GM23338 (cell line): ENCODE results near the gene CHST15. TPM values are rescaled to one million over a fixed set of nuclear protein-coding genes. Genes with fewer than 3 reads are reported as not detected.

Experiments
- ATAC-seq: fragments of 200-7000 bp; cut with Tn5 transposase; 3 replicates; pipeline ENCODE4 v1.9.1; 2020
- DNase-seq: peaks from one replicate; pipeline ENCODE4 v3.0.0-alpha.2; 2015; ENCODE audit warnings: low spot score
- H2AFZ ChIP-seq: fragments of 200-600 bp; sonication (generic); 2 replicates; pipeline ENCODE4 v1.8.0; 2016; ENCODE audit warnings: antibody characterized with exemption, mild to moderate bottlenecking, moderate library complexity
- H3F3A ChIP-seq: fragments of 200-600 bp; sonication (generic); replicated peaks from 2 replicates; pipeline ENCODE4 v1.8.0; 2017; ENCODE audit warnings: antibody characterized with exemption, mixed run types, low read depth
- H3K27ac ChIP-seq: fragments of 200-600 bp; sonication (generic); 2 replicates; pipeline ENCODE4 v1.6.1; 2016; ENCODE audit warnings: low read depth
- H3K27me3 ChIP-seq: fragments of 200-600 bp; sonication (generic); 2 replicates; pipeline ENCODE4 v1.8.0; 2016; ENCODE audit warnings: mild to moderate bottlenecking, mixed run types, moderate library complexity; ENCODE audit not compliant: insufficient read depth
- H3K36me3 ChIP-seq: fragments of 200-600 bp; sonication (generic); 2 replicates; pipeline ENCODE4 v1.8.0; 2016; ENCODE audit warnings: mild to moderate bottlenecking; ENCODE audit not compliant: insufficient read depth
- H3K4me1 ChIP-seq: fragments of 200-600 bp; sonication (generic); 2 replicates; pipeline ENCODE4 v1.8.0; 2016; ENCODE audit warnings: mild to moderate bottlenecking, moderate library complexity; ENCODE audit not compliant: insufficient read depth
- H3K4me2 ChIP-seq: fragments of 200-600 bp; sonication (generic); 2 replicates; pipeline ENCODE4 v1.7.1; 2017; ENCODE audit warnings: mixed run types
- H3K4me3 ChIP-seq: fragments of 200-600 bp; sonication (generic); 2 replicates; pipeline ENCODE4 v1.6.1; 2016; ENCODE audit warnings: mixed run types
- H3K79me2 ChIP-seq: fragments of 200-600 bp; sonication (generic); replicated peaks from 2 replicates; pipeline ENCODE4 v1.8.0; 2017; ENCODE audit warnings: mild to moderate bottlenecking; ENCODE audit not compliant: insufficient read depth
- H3K9me2 ChIP-seq: fragments of 200-600 bp; sonication (generic); 2 replicates; pipeline ENCODE4 v1.8.0; 2017; ENCODE audit not compliant: insufficient read depth
- H4K20me1 ChIP-seq: fragments of 200-600 bp; sonication (generic); replicated peaks from 2 replicates; pipeline ENCODE4 v1.8.0; 2017; ENCODE audit warnings: mild to moderate bottlenecking; ENCODE audit not compliant: insufficient read depth
- H3K27ac Mint-ChIP-seq: 2 replicates; pipeline ENCODE4 v1.8.0; 2020; ENCODE audit warnings: inconsistent platforms, mild to moderate bottlenecking, moderate library complexity, mixed read lengths
- H3K27me3 Mint-ChIP-seq: 3 replicates; pipeline ENCODE4 v1.8.0; 2022; ENCODE audit warnings: low read depth, mild to moderate bottlenecking, moderate library complexity, mixed read lengths, inconsistent platforms; ENCODE audit not compliant: insufficient read depth, poor library complexity
- H3K36me3 Mint-ChIP-seq: 3 replicates; pipeline ENCODE4 v1.8.0; 2021; ENCODE audit warnings: low read depth, mild to moderate bottlenecking, inconsistent platforms, moderate library complexity, mixed read lengths
- H3K4me1 Mint-ChIP-seq: 3 replicates; pipeline ENCODE4 v1.8.0; 2020; ENCODE audit warnings: mild to moderate bottlenecking, inconsistent platforms, mixed read lengths
- H3K4me3 Mint-ChIP-seq: 3 replicates; pipeline ENCODE4 v1.8.0; 2021; ENCODE audit warnings: moderate library complexity, mild to moderate bottlenecking, inconsistent platforms, mixed read lengths
- H3K9me3 Mint-ChIP-seq: 3 replicates; pipeline ENCODE4 v1.8.0; 2020; ENCODE audit warnings: moderate library complexity, mild to moderate bottlenecking, inconsistent platforms, mixed read lengths
- CREB1 ChIP-seq: fragments of 250-450 bp; sonication (Bioruptor Pico); IDR thresholded peaks from 2 replicates; pipeline ENCODE4 v1.5.0; 2020; ENCODE audit warnings: low read depth, mild to moderate bottlenecking, moderate library complexity
- EZH2 ChIP-seq: fragments of 200-600 bp; sonication (generic); IDR thresholded peaks from one replicate; pipeline ENCODE4 v1.8.0; 2017; ENCODE audit warnings: antibody characterized with exemption, mild to moderate bottlenecking, low read depth; ENCODE audit not compliant: unreplicated experiment
- JUNB ChIP-seq: IDR thresholded peaks from one replicate; pipeline ENCODE4 v1.6.1; 2016; ENCODE audit warnings: antibody characterized with exemption; ENCODE audit not compliant: unreplicated experiment
- NANOG ChIP-seq: IDR thresholded peaks from 2 replicates; pipeline ENCODE4 v1.6.1; 2016; ENCODE audit warnings: antibody characterized with exemption, borderline replicate concordance
- ZNF331 ChIP-seq: fragments of 250-450 bp; sonication (Bioruptor Pico); IDR thresholded peaks from 2 replicates; pipeline ENCODE4 v1.5.0; 2020; ENCODE audit warnings: low read depth, mild to moderate bottlenecking, moderate library complexity
- polyA plus RNA-seq: library from polyadenylated mRNA; unstranded; fragments of >200 nt; fragmentation: Nextera tagmentation; extraction: Ambion mirVana; gene quantifications from 2 replicates; pipeline ENCODE4 v1.2.1, GENCODE V29; 2016
- total RNA-seq: library from RNA; depleted of rRNA; stranded (reverse); fragments of >200 nt; shearing (Covaris generic); gene quantifications from 2 replicates; pipeline ENCODE4 v1.2.3, GENCODE V29; 2014
- TF ChIP-seq, protein P1 (sequence below): IDR thresholded peaks from one replicate; pipeline ENCODE4 v1.6.1; 2018; ENCODE audit warnings: antibody characterized with exemption; ENCODE audit not compliant: unreplicated experiment
- TF ChIP-seq, protein P2 (sequence below): fragments of 250-450 bp; sonication (Bioruptor Pico); IDR thresholded peaks from 2 replicates; pipeline ENCODE4 v1.5.0; 2020; ENCODE audit warnings: mild to moderate bottlenecking, moderate library complexity

The CHST15 gene
- total and polyA plus RNA-seq, 2 experiments from 2014 or later, result 2.6 to 11.2 TPM

DNA sequence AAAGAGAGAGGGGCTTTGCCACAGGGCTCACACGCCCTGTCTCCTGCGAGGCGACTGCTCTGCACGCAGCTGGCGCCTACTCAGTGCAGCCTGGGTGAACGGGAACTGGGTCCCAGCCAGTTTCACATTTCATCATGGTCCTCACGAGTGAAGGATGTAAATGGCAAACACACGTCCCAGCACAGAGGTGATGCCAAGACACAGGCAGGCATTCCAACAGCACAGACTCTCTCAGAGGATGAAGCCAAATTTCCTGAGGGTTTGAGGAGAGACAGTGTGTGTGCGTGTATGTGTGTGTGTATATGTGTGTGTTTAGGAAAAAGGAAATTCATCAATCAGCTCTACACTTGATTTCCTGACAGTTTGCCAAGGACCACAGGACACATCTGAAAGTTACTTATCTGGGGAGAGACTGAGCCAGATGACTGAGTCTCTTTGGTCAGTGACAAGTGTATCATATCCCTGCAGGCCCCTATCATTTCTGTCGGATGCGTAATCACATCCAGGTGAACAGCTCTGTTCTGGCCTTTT, 53.9 kb downstream of the CHST15 start:
- Histone ChIP-seq H3K4me1 (no peaks in the 10 kb centered on the region), H3K4me3 (no peak overlapping the region), H4K20me1 (no peaks in the 10 kb centered on the region), H3K27me3 (no peaks in the 10 kb centered on the region), H3F3A (no peaks in the 10 kb centered on the region), H3K79me2 (no peaks in the 10 kb centered on the region), H3K36me3 (no peaks in the 10 kb centered on the region), H3K27ac (no peak overlapping the region), H3K4me2 (no peak overlapping the region), H3K9me2 (no peaks in the 10 kb centered on the region), H2AFZ (no peak overlapping the region)
- Mint-ChIP-seq H3K27ac (no peak overlapping the region), H3K27me3 (peaks cover 8% of the 10 kb centered on the region), H3K9me3 (no peaks in the 10 kb centered on the region; the same call in 1 of the 3 replicates), H3K36me3 (peaks cover 10% of the 10 kb centered on the region), H3K4me1 (peaks cover 4% of the 10 kb centered on the region; the same call in 1 of the 3 replicates), H3K4me3 (no peak overlapping the region)
- no peak for TF ChIP-seq NANOG
- no peak for ATAC-seq
- no peak for DNase-seq

DNA sequence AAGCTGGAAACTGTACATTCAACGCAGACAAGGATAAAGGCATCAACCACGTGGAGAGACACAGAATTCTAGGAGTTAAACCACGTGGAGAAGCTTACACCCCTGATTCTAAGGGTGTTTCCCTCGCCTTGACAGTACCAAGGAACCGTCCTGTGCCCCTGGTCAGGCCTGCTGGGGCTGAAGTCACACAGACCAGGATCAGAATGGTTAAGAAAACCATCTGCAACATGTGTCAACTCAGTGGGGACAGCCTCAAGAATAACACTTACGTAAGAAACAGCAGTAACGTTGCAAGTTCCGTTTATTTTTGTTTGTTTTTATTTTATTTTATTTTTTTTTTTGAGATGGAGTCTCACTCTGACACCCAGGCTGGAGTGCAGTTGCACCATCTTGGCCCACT, 55.6 kb downstream of the CHST15 start:
- Mint-ChIP-seq H3K27me3 (peaks cover 5% of the 10 kb centered on the region), H3K27ac (no peak overlapping the region), H3K4me1 (peaks cover 14% of the 10 kb centered on the region), H3K9me3 (no peaks in the 10 kb centered on the region; the same call in 2 of the 3 replicates), H3K36me3 (peaks cover 4% of the 10 kb centered on the region), H3K4me3 (no peak overlapping the region)
- no peak for ATAC-seq
- Histone ChIP-seq H3K27ac (no peak overlapping the region), H3K27me3 (no peaks in the 10 kb centered on the region), H3F3A (no peaks in the 10 kb centered on the region), H3K4me3 (no peak overlapping the region), H4K20me1 (no peaks in the 10 kb centered on the region), H2AFZ (no peak overlapping the region), H3K9me2 (no peaks in the 10 kb centered on the region), H3K36me3 (no peaks in the 10 kb centered on the region), H3K79me2 (no peaks in the 10 kb centered on the region), H3K4me2 (no peak overlapping the region), H3K4me1 (peaks cover 8% of the 10 kb centered on the region)
- TF ChIP-seq JUNB, result no peak
- no peak for TF ChIP-seq CREB1 (CRISPR knock-in tag)
- TF ChIP-seq, protein P1, sequence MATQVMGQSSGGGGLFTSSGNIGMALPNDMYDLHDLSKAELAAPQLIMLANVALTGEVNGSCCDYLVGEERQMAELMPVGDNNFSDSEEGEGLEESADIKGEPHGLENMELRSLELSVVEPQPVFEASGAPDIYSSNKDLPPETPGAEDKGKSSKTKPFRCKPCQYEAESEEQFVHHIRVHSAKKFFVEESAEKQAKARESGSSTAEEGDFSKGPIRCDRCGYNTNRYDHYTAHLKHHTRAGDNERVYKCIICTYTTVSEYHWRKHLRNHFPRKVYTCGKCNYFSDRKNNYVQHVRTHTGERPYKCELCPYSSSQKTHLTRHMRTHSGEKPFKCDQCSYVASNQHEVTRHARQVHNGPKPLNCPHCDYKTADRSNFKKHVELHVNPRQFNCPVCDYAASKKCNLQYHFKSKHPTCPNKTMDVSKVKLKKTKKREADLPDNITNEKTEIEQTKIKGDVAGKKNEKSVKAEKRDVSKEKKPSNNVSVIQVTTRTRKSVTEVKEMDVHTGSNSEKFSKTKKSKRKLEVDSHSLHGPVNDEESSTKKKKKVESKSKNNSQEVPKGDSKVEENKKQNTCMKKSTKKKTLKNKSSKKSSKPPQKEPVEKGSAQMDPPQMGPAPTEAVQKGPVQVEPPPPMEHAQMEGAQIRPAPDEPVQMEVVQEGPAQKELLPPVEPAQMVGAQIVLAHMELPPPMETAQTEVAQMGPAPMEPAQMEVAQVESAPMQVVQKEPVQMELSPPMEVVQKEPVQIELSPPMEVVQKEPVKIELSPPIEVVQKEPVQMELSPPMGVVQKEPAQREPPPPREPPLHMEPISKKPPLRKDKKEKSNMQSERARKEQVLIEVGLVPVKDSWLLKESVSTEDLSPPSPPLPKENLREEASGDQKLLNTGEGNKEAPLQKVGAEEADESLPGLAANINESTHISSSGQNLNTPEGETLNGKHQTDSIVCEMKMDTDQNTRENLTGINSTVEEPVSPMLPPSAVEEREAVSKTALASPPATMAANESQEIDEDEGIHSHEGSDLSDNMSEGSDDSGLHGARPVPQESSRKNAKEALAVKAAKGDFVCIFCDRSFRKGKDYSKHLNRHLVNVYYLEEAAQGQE, result no peak
- TF ChIP-seq ZNF331 (CRISPR knock-in tag), result no peak
- TF ChIP-seq EZH2, result no peak
- TF ChIP-seq, protein P2, sequence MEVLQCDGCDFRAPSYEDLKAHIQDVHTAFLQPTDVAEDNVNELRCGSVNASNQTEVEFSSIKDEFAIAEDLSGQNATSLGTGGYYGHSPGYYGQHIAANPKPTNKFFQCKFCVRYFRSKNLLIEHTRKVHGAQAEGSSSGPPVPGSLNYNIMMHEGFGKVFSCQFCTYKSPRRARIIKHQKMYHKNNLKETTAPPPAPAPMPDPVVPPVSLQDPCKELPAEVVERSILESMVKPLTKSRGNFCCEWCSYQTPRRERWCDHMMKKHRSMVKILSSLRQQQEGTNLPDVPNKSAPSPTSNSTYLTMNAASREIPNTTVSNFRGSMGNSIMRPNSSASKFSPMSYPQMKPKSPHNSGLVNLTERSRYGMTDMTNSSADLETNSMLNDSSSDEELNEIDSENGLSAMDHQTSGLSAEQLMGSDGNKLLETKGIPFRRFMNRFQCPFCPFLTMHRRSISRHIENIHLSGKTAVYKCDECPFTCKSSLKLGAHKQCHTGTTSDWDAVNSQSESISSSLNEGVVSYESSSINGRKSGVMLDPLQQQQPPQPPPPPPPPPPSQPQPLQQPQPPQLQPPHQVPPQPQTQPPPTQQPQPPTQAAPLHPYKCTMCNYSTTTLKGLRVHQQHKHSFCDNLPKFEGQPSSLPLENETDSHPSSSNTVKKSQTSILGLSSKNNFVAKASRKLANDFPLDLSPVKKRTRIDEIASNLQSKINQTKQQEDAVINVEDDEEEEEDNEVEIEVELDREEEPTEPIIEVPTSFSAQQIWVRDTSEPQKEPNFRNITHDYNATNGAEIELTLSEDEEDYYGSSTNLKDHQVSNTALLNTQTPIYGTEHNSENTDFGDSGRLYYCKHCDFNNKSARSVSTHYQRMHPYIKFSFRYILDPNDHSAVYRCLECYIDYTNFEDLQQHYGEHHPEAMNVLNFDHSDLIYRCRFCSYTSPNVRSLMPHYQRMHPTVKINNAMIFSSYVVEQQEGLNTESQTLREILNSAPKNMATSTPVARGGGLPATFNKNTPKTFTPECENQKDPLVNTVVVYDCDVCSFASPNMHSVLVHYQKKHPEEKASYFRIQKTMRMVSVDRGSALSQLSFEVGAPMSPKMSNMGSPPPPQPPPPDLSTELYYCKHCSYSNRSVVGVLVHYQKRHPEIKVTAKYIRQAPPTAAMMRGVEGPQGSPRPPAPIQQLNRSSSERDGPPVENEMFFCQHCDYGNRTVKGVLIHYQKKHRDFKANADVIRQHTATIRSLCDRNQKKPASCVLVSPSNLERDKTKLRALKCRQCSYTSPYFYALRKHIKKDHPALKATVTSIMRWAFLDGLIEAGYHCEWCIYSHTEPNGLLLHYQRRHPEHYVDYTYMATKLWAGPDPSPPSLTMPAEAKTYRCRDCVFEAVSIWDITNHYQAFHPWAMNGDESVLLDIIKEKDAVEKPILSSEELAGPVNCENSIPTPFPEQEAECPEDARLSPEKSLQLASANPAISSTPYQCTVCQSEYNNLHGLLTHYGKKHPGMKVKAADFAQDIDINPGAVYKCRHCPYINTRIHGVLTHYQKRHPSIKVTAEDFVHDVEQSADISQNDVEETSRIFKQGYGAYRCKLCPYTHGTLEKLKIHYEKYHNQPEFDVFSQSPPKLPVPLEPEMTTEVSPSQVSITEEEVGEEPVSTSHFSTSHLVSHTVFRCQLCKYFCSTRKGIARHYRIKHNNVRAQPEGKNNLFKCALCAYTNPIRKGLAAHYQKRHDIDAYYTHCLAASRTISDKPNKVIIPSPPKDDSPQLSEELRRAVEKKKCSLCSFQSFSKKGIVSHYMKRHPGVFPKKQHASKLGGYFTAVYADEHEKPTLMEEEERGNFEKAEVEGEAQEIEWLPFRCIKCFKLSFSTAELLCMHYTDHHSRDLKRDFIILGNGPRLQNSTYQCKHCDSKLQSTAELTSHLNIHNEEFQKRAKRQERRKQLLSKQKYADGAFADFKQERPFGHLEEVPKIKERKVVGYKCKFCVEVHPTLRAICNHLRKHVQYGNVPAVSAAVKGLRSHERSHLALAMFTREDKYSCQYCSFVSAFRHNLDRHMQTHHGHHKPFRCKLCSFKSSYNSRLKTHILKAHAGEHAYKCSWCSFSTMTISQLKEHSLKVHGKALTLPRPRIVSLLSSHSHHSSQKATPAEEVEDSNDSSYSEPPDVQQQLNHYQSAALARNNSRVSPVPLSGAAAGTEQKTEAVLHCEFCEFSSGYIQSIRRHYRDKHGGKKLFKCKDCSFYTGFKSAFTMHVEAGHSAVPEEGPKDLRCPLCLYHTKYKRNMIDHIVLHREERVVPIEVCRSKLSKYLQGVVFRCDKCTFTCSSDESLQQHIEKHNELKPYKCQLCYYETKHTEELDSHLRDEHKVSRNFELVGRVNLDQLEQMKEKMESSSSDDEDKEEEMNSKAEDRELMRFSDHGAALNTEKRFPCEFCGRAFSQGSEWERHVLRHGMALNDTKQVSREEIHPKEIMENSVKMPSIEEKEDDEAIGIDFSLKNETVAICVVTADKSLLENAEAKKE (CRISPR knock-in tag), result no peak
- DNase-seq, result no peak
